K562 (cell line): ENCODE results near the gene MYCL. TPM values are rescaled to one million over a fixed set of nuclear protein-coding genes. Genes with fewer than 3 reads are reported as not detected.

ENCODE experiments used
- ARID1B ChIP-seq: fragments of 450-650 bp; IDR thresholded peaks from 2 replicates; pipeline ENCODE4 v1.6.1; 2016; ENCODE audit warnings: antibody characterized with exemption, mild to moderate bottlenecking, inconsistent platforms
- CREB3 ChIP-seq: fragments of 450-650 bp; conservative IDR thresholded peaks from 2 replicates; pipeline ENCODE4 v1.6.1; 2016; ENCODE audit warnings: missing genetic modification characterization, low read depth, mild to moderate bottlenecking, missing compliant biosample characterization, moderate library complexity
- FOSL1 ChIP-seq: fragments of 200-800 bp; sonication (Bioruptor generic); conservative IDR thresholded peaks from 2 replicates; pipeline ENCODE4 v1.6.1; 2016; ENCODE audit warnings: missing genetic modification characterization, missing compliant biosample characterization
- KLF1 ChIP-seq: fragments of 450-650 bp; IDR thresholded peaks from 2 replicates; pipeline ENCODE4 v1.6.1; 2016; ENCODE audit warnings: missing genetic modification characterization, missing compliant biosample characterization
- MNT ChIP-seq, 2 experiments: fragments of 450-650 bp; conservative IDR thresholded peaks; 2 replicates each; pipeline ENCODE4 v1.6.1; 2017; ENCODE audit warnings: mild to moderate bottlenecking in 2 of 2, moderate library complexity in 2 of 2
- NFYB ChIP-seq: IDR thresholded peaks from 2 replicates; pipeline ENCODE4 v1.6.1; 2011; ENCODE audit warnings: mild to moderate bottlenecking, moderate library complexity; ENCODE audit not compliant: insufficient read length; ENCODE audit errors: extremely low read depth
- NR4A1 ChIP-seq, 2 experiments: fragments of 250-450 bp in 1 of 2; fragments of 450-650 bp in 1 of 2; sonication (Bioruptor Pico) in 1 of 2; IDR thresholded peaks; 2 replicates each; pipeline versions ENCODE4 v1.4.0 to v1.6.1; 2016 to 2020; ENCODE audit warnings: mild to moderate bottlenecking in 2 of 2, missing compliant biosample characterization in 1 of 2, missing genetic modification characterization in 1 of 2, moderate library complexity in 1 of 2
- POLR3A ChIP-seq: IDR thresholded peaks from 2 replicates; pipeline ENCODE4 v1.6.1; 2011; ENCODE audit warnings: borderline replicate concordance, mild to moderate bottlenecking, moderate library complexity; ENCODE audit not compliant: insufficient read length, insufficient read depth; ENCODE audit errors: extremely low read depth
- PTTG1 ChIP-seq: fragments of 450-650 bp; IDR thresholded peaks from 2 replicates; pipeline ENCODE4 v1.6.1; 2016; ENCODE audit warnings: low read depth, mild to moderate bottlenecking, missing genetic modification characterization, missing compliant biosample characterization
- SMARCE1 ChIP-seq: fragments of 450-650 bp; IDR thresholded peaks from 2 replicates; pipeline ENCODE4 v1.7.1; 2016; ENCODE audit warnings: mild to moderate bottlenecking
- ZBTB7A ChIP-seq: IDR thresholded peaks from 2 replicates; pipeline ENCODE4 v1.6.1; 2011; ENCODE audit warnings: low read depth, mild to moderate bottlenecking, low read length, moderate library complexity, borderline replicate concordance; ENCODE audit not compliant: control insufficient read depth
- ZNF717 ChIP-seq: fragments of 250-450 bp; sonication (Bioruptor Pico); IDR thresholded peaks from 2 replicates; pipeline ENCODE4 v1.5.0; 2021
- ZSCAN29 ChIP-seq: fragments of 450-650 bp; IDR thresholded peaks from 2 replicates; pipeline ENCODE4 v1.6.1; 2017
- polyA plus RNA-seq, 8 experiments: library from polyadenylated mRNA; depleted of rRNA in 4 of 8; stranded (reverse) in 5 of 8; unstranded in 3 of 8; fragments of >200 nt; fragmentation: Nextera tagmentation in 2 of 8; fragmentation: Illumina TruSeq in 1 of 8; extraction: Ambion mirVana in 2 of 8; extraction: Trizol in 1 of 8; gene quantifications; 2 replicates each; pipeline versions ENCODE4 v1.2.1 to v1.2.3, GENCODE V29; 2011 to 2014; ENCODE audit warnings: inconsistent platforms in 1 of 8, missing spikeins in 1 of 8
- total RNA-seq, 7 experiments: library from RNA; depleted of rRNA in 6 of 7; stranded (reverse); fragments of >200 nt in 6 of 7; fragmentation: Illumina TruSeq in 2 of 7; extraction: Trizol in 2 of 7; gene quantifications; 2 replicates each; pipeline versions ENCODE4 v1.2.1 to v1.2.3, GENCODE V29; 2011 to 2021; ENCODE audit warnings: low replicate concordance in 1 of 7
- TF ChIP-seq, protein P1 (sequence below): fragments of 250-450 bp; sonication (Bioruptor Pico); IDR thresholded peaks from 2 replicates; pipeline ENCODE4 v1.4.0; 2020; ENCODE audit warnings: mild to moderate bottlenecking, moderate library complexity
- TF ChIP-seq, protein P2 (sequence below): IDR thresholded peaks from 2 replicates; pipeline ENCODE4 v1.6.1; 2012; ENCODE audit warnings: low read depth, low read length, improper control_type of control experiment, borderline replicate concordance
- TF ChIP-seq, protein P3 (sequence below): fragments of 450-650 bp; formaldehyde crosslinking; IDR thresholded peaks from 2 replicates; pipeline ENCODE4 v1.4.0; 2022; ENCODE audit warnings: missing genetic modification characterization

The MYCL gene
- total and polyA plus RNA-seq, 9 of the 15 experiments (the other 6 are each of a cell fraction or from before 2014, with no cell fraction given): 3.5 to 22.0 (median 12.8) TPM

- no peak for TF ChIP-seq CREB3 (tag)
- no peak for TF ChIP-seq NR4A1 (CRISPR knock-in tag; IDR thresholded peaks at IDR 0.05)
- 0 out of 2 replicates have a peak, but pooled peaks have one; percentile 59 for TF ChIP-seq NR4A1 (tag; IDR thresholded peaks at IDR 0.05)
- TF ChIP-seq NFYB: no peak
- no peak for TF ChIP-seq POLR3A
- no peak for TF ChIP-seq SMARCE1
- TF ChIP-seq FOSL1 (tag): 0 out of 2 replicates have a peak, but pooled peaks have one; percentile 19
- no peak for TF ChIP-seq ZSCAN29
- TF ChIP-seq ZBTB7A: no peak
- no peak for TF ChIP-seq KLF1
- no peak for TF ChIP-seq MNT (conservative IDR thresholded peaks at IDR 0.05)
- TF ChIP-seq, protein P1, sequence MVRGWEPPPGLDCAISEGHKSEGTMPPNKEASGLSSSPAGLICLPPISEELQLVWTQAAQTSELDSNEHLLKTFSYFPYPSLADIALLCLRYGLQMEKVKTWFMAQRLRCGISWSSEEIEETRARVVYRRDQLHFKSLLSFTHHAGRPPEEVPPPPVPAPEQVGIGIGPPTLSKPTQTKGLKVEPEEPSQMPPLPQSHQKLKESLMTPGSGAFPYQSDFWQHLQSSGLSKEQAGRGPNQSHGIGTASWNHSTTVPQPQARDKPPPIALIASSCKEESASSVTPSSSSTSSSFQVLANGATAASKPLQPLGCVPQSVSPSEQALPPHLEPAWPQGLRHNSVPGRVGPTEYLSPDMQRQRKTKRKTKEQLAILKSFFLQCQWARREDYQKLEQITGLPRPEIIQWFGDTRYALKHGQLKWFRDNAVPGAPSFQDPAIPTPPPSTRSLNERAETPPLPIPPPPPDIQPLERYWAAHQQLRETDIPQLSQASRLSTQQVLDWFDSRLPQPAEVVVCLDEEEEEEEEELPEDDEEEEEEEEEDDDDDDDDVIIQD (CRISPR knock-in tag): no peak
- TF ChIP-seq, protein P2, sequence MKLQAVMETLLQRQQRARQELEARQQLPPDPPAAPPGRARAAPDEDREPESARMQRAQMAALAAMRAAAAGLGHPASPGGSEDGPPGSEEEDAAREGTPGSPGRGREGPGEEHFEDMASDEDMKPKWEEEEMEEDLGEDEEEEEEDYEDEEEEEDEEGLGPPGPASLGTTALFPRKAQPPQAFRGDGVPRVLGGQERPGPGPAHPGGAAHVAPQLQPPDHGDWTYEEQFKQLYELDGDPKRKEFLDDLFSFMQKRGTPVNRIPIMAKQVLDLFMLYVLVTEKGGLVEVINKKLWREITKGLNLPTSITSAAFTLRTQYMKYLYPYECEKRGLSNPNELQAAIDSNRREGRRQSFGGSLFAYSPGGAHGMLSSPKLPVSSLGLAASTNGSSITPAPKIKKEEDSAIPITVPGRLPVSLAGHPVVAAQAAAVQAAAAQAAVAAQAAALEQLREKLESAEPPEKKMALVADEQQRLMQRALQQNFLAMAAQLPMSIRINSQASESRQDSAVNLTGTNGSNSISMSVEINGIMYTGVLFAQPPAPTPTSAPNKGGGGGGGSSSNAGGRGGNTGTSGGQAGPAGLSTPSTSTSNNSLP: no peak
- TF ChIP-seq, protein P3, sequence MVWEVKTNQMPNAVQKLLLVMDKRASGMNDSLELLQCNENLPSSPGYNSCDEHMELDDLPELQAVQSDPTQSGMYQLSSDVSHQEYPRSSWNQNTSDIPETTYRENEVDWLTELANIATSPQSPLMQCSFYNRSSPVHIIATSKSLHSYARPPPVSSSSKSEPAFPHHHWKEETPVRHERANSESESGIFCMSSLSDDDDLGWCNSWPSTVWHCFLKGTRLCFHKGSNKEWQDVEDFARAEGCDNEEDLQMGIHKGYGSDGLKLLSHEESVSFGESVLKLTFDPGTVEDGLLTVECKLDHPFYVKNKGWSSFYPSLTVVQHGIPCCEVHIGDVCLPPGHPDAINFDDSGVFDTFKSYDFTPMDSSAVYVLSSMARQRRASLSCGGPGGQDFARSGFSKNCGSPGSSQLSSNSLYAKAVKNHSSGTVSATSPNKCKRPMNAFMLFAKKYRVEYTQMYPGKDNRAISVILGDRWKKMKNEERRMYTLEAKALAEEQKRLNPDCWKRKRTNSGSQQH: no peak
- no peak for TF ChIP-seq ZNF717 (CRISPR knock-in tag)
- TF ChIP-seq ARID1B: peak; percentile 44; the same call in 1 of the 2 replicates
- TF ChIP-seq PTTG1 (tag): no peak
These were observed 10.8 kb downstream of the MYCL start (continued) for GRCh38 chr1:39890880-39891279.
